ENCODE results near the gene TRABD2A. TPM values are rescaled to one million over a fixed set of nuclear protein-coding genes. Genes with fewer than 3 reads are reported as not detected.
A peak's percentile ranks its signal among the peaks of the same experiment; 100 is the strongest.

Gene TRABD2A
- total RNA-seq, 1 experiment from 2014 or later = 7.1 TPM

GRCh38 chr2:84823229-84823628 is 57.7 kb downstream of the TRABD2A start:
- DNase-seq (ENCODE audit: low read depth) = no peak

GRCh38 chr2:84821806-84822205 is 59.1 kb downstream of the TRABD2A start:
- no peak for DNase-seq (ENCODE audit: low read depth)

- no peak for DNase-seq (ENCODE audit: low read depth)
These were observed 63.6 kb downstream of the TRABD2A start for GRCh38 chr2:84817239-84817655.

- no peak for DNase-seq (ENCODE audit: low read depth)
These were observed 64.4 kb downstream of the TRABD2A start for GRCh38 chr2:84816426-84817026.

GRCh38 chr2:84815146-84815545 is 65.7 kb downstream of the TRABD2A start:
- peak; percentile 54 for DNase-seq (ENCODE audit: low read depth)

- DNase-seq (ENCODE audit: low read depth) = no peak
These were observed 68.9 kb downstream of the TRABD2A start for GRCh38 chr2:84811839-84812431.

- no peak for DNase-seq (ENCODE audit: low read depth)
These were observed 72.6 kb downstream of the TRABD2A start for GRCh38 chr2:84808279-84808678.

- peak; percentile 95 for DNase-seq (ENCODE audit: low read depth)
These were observed 73.8 kb downstream of the TRABD2A start for GRCh38 chr2:84807063-84807485.

- DNase-seq (ENCODE audit: low read depth) = peak; percentile 17
These were observed 75.5 kb downstream of the TRABD2A start for GRCh38 chr2:84805250-84805958.

GRCh38 chr2:84801811-84802210 is 79.1 kb downstream of the TRABD2A start:
- no peak for DNase-seq (ENCODE audit: low read depth)

GRCh38 chr2:84800194-84800805 is 80.6 kb downstream of the TRABD2A start:
- no peak for DNase-seq (ENCODE audit: low read depth)

- DNase-seq (ENCODE audit: low read depth) = no peak
These were observed 81.1 kb downstream of the TRABD2A start for GRCh38 chr2:84799772-84800171.

GRCh38 chr2:84797271-84797670 is 83.6 kb downstream of the TRABD2A start:
- no peak for DNase-seq (ENCODE audit: low read depth)

GRCh38 chr2:84796798-84797197 is 84.1 kb downstream of the TRABD2A start:
- no peak for DNase-seq (ENCODE audit: low read depth)

GRCh38 chr2:84793641-84794040 is 87.2 kb downstream of the TRABD2A start:
- DNase-seq (ENCODE audit: low read depth) = no peak

GRCh38 chr2:84792856-84793522 is 87.9 kb downstream of the TRABD2A start:
- DNase-seq (ENCODE audit: low read depth) = peak; percentile 53

GRCh38 chr2:84788498-84788897 is 92.4 kb downstream of the TRABD2A start:
- no peak for DNase-seq (ENCODE audit: low read depth)

- no peak for DNase-seq (ENCODE audit: low read depth)
These were observed 92.9 kb downstream of the TRABD2A start for GRCh38 chr2:84788027-84788426.

GRCh38 chr2:84786601-84787000 is 94.3 kb downstream of the TRABD2A start:
- no peak for DNase-seq (ENCODE audit: low read depth)

GRCh38 chr2:84785950-84786349 is 94.9 kb downstream of the TRABD2A start:
- DNase-seq (ENCODE audit: low read depth) = no peak

- no peak for DNase-seq (ENCODE audit: low read depth)
These were observed 98.0 kb downstream of the TRABD2A start for GRCh38 chr2:84782717-84783442.
